A549 (cell line): Measurements from ENCODE around the gene CNTN4. TPM values are rescaled to one million over a fixed set of nuclear protein-coding genes. Genes with fewer than 3 reads are reported as not detected.

ENCODE experiments used
- ATAC-seq, 2 experiments: fragments of 200-7000 bp in 1 of 2; fragments of >200 bp in 1 of 2; cut with Nextera tagmentation in 1 of 2; cut with Tn5 transposase in 1 of 2; 3 replicates each; pipeline versions ENCODE4 v1.8.0 to v1.9.1; 2018 to 2020; ENCODE audit warnings: mild to moderate bottlenecking in 1 of 2, moderate library complexity in 1 of 2
- CTCF ChIA-PET: fragments of 300-600 bp; sonication (Branson Sonifier 250); formaldehyde crosslinking; extraction: SDS; loops from one replicate; lab custom pipeline; 2021; ENCODE audit warnings: antibody characterized with exemption, inconsistent platforms; lab: Yijun Ruan, JAX
- POLR2A ChIA-PET: fragments of 350-600 bp; formaldehyde crosslinking; extraction: SDS; loops from one replicate; lab custom pipeline; 2021; ENCODE audit warnings: antibody characterized with exemption, inconsistent platforms; lab: Yijun Ruan, JAX
- DNase-seq, 2 experiments: peaks; one replicate each; pipeline versions ENCODE4 v3.0.0 to v3.0.0-alpha.2; 2011 to 2016; ENCODE audit warnings: low read depth in 1 of 2, low spot score in 1 of 2
- FAIRE-seq: peaks from 2 replicates; lab custom pipeline; 2011; peaks lifted over from hg19 to GRCh38; lab: Jason Lieb, UNC
- H3K27ac ChIP-seq, 2 experiments: fragments of >200 bp; sonication (Bioruptor Twin); formaldehyde crosslinking; 3 replicates each; pipeline ENCODE4 v1.5.1; 2016 to 2017
- H3K4me1 ChIP-seq: fragments of >200 bp; sonication (Bioruptor Twin); formaldehyde crosslinking; 3 replicates; pipeline ENCODE4 v1.6.1; 2016
- H3K4me2 ChIP-seq: fragments of >200 bp; sonication (Bioruptor Twin); formaldehyde crosslinking; 3 replicates; pipeline ENCODE4 v1.6.1; 2016
- H3K4me3 ChIP-seq: fragments of >200 bp; sonication (Bioruptor Twin); formaldehyde crosslinking; 3 replicates; pipeline ENCODE4 v1.5.1; 2016
- H3K9me3 ChIP-seq: fragments of >200 bp; sonication (Bioruptor Twin); formaldehyde crosslinking; 3 replicates; pipeline ENCODE4 v1.6.1; 2016
- CHD4 ChIP-seq: fragments of 200-600 bp; sonication (generic); IDR thresholded peaks from 2 replicates; pipeline ENCODE4 v1.6.1; 2016; ENCODE audit warnings: antibody characterized with exemption, mild to moderate bottlenecking, borderline replicate concordance
- EHF ChIP-seq: fragments of 250-450 bp; sonication (Bioruptor Pico); IDR thresholded peaks from 2 replicates; pipeline ENCODE4 v1.5.0; 2020; ENCODE audit warnings: mild to moderate bottlenecking
- EP300 ChIP-seq, 2 experiments: fragments of >200 bp; sonication (Bioruptor Twin); formaldehyde crosslinking; IDR thresholded peaks; 2 replicates in 1 of 2; 3 replicates in 1 of 2; pipeline ENCODE4 v1.6.1; 2016 to 2017
- FOSL2 ChIP-seq, 2 experiments: fragments of 450-650 bp in 1 of 2; fragments of >200 bp in 1 of 2; sonication (Bioruptor Twin) in 1 of 2; formaldehyde crosslinking; IDR thresholded peaks; 2 replicates each; pipeline versions ENCODE4 v1.5.0 to v1.6.1; 2016 to 2020; ENCODE audit warnings: mild to moderate bottlenecking in 1 of 2, moderate library complexity in 1 of 2
- GATA3 ChIP-seq: IDR thresholded peaks from 2 replicates; pipeline ENCODE4 v1.6.1; 2012; ENCODE audit warnings: borderline replicate concordance
- HDAC2 ChIP-seq: fragments of 200-600 bp; sonication (generic); IDR thresholded peaks from 2 replicates; pipeline ENCODE4 v1.6.1; 2016
- HOXA7 ChIP-seq: fragments of 250-450 bp; sonication (Bioruptor Pico); IDR thresholded peaks from 2 replicates; pipeline ENCODE4 v1.5.0; 2020; ENCODE audit warnings: mild to moderate bottlenecking, moderate library complexity
- HOXB13 ChIP-seq: fragments of 250-450 bp; sonication (Bioruptor Pico); IDR thresholded peaks from 2 replicates; pipeline ENCODE4 v1.5.0; 2020; ENCODE audit warnings: low read depth, mild to moderate bottlenecking, moderate library complexity
- HOXB5 ChIP-seq: fragments of 250-450 bp; sonication (Bioruptor Pico); IDR thresholded peaks from 2 replicates; pipeline ENCODE4 v1.5.0; 2020; ENCODE audit warnings: mild to moderate bottlenecking, moderate library complexity
- JUN ChIP-seq, 2 experiments: fragments of >200 bp; sonication (Bioruptor Twin); formaldehyde crosslinking; IDR thresholded peaks; 2 replicates in 1 of 2; 3 replicates in 1 of 2; pipeline ENCODE4 v1.6.1; 2016 to 2017
- KDM5A ChIP-seq: fragments of 200-600 bp; sonication (generic); IDR thresholded peaks from 2 replicates; pipeline ENCODE4 v1.6.1; 2016; ENCODE audit warnings: antibody characterized with exemption, mild to moderate bottlenecking
- MAFK ChIP-seq: fragments of 450-650 bp; IDR thresholded peaks from 2 replicates; pipeline ENCODE4 v1.6.1; 2014; ENCODE audit not compliant: partially characterized antibody
- MYC ChIP-seq: IDR thresholded peaks from 2 replicates; pipeline ENCODE4 v1.6.1; 2012; ENCODE audit warnings: mild to moderate bottlenecking, inconsistent platforms, low read length, improper control_type of control experiment, borderline replicate concordance
- NFE2L2 ChIP-seq: fragments of 150-350 bp; conservative IDR thresholded peaks from 2 replicates; pipeline ENCODE4 v1.6.1; 2014; ENCODE audit warnings: low read length
- PHF8 ChIP-seq: fragments of 200-600 bp; sonication (generic); IDR thresholded peaks from 2 replicates; pipeline ENCODE4 v1.6.1; 2016; ENCODE audit warnings: low read depth, mild to moderate bottlenecking, antibody characterized with exemption, moderate library complexity, borderline replicate concordance
- RARB ChIP-seq: fragments of 250-450 bp; sonication (Bioruptor Pico); IDR thresholded peaks from 2 replicates; pipeline ENCODE4 v1.8.0; 2021; ENCODE audit warnings: mild to moderate bottlenecking, moderate library complexity
- RCOR1 ChIP-seq: fragments of 150-350 bp; IDR thresholded peaks from 2 replicates; pipeline ENCODE4 v1.6.1; 2014; ENCODE audit warnings: antibody characterized with exemption, low read length, low read depth
- SMC3 ChIP-seq: fragments of >200 bp; sonication (Bioruptor Twin); formaldehyde crosslinking; IDR thresholded peaks from 3 replicates; pipeline ENCODE4 v1.6.1; 2018; ENCODE audit warnings: inconsistent platforms
- TP53 ChIP-seq: fragments of 250-450 bp; sonication (Bioruptor Pico); IDR thresholded peaks from 2 replicates; pipeline ENCODE4 v1.5.0; 2021; ENCODE audit warnings: mild to moderate bottlenecking, moderate library complexity
- ZC3H11A ChIP-seq: fragments of 450-650 bp; IDR thresholded peaks from 2 replicates; pipeline ENCODE4 v1.6.1; 2014; ENCODE audit warnings: antibody characterized with exemption, mild to moderate bottlenecking
- ZFP36 ChIP-seq: fragments of 450-650 bp; IDR thresholded peaks from 2 replicates; pipeline ENCODE4 v1.6.1; 2014; ENCODE audit warnings: borderline replicate concordance; ENCODE audit not compliant: partially characterized antibody
- ZSCAN20 ChIP-seq: fragments of 250-450 bp; sonication (Bioruptor Pico); IDR thresholded peaks from 2 replicates; pipeline ENCODE4 v1.8.0; 2022; ENCODE audit warnings: mild to moderate bottlenecking, moderate library complexity
- WGBS: methylation state at CpG from one replicate; pipeline ENCODE4 v1.1.6; 2017; ENCODE audit errors: missing lambda C conversion rate; 5-methylcytosine and 5-hydroxymethylcytosine counted together
- polyA plus RNA-seq, 4 experiments: library from polyadenylated mRNA; depleted of rRNA in 3 of 4; stranded (reverse); fragments of >200 nt; fragmentation: RNase III in 1 of 4; extraction: RNeasy Plus Mini Kit Qiagen cat#74134 plus additional on column Dnase treatment in 1 of 4; gene quantifications; 2 replicates in 3 of 4; 3 replicates in 1 of 4; pipeline ENCODE4 v1.2.3, GENCODE V29; 2011 to 2017
- TF ChIP-seq, protein P1 (sequence below): IDR thresholded peaks from 2 replicates; pipeline ENCODE4 v1.6.1; 2012; ENCODE audit warnings: low read depth, borderline replicate concordance
- TF ChIP-seq, protein P2 (sequence below): fragments of 250-450 bp; sonication (Bioruptor Pico); IDR thresholded peaks from 2 replicates; pipeline ENCODE4 v1.5.0; 2020; ENCODE audit warnings: low read depth, mild to moderate bottlenecking, moderate library complexity
- TF ChIP-seq, protein P3 (sequence below): fragments of 200-600 bp; sonication (generic); IDR thresholded peaks from 2 replicates; pipeline ENCODE4 v1.6.1; 2016; ENCODE audit warnings: antibody characterized with exemption, mild to moderate bottlenecking, moderate library complexity
- TF ChIP-seq, protein P4 (sequence below): fragments of 250-450 bp; sonication (Bioruptor Pico); IDR thresholded peaks from 2 replicates; pipeline ENCODE4 v1.5.0; 2021; ENCODE audit warnings: mild to moderate bottlenecking, moderate library complexity, borderline replicate concordance
- TF ChIP-seq, protein P5 (sequence below): fragments of 150-350 bp; IDR thresholded peaks from 2 replicates; pipeline ENCODE4 v1.6.1; 2014; ENCODE audit warnings: low read depth, mild to moderate bottlenecking, low read length

CNTN4 gene
- polyA plus RNA-seq, 2 of the 4 experiments (the other 2 are of a cell fraction): 0.03 TPM; not detected in 1

DNA sequence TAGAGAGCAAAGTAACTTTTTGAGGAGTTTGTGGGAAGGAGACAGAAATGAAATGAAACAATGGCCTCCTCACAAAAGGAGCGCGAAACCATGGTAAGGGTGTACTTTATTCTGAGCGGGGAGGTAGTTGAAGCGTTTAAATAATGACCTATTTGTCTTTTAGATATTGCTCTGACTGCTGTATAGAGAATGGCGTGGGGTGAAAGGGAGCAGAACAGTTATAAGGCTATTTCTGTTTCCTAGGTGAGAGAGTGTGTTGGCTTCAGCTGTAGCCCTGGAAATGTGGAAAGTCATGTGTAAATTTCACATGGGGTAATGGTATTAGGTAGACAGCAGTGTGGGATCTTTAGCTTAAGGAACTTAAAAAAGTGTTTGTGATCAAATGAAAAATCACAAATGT is 54.9 kb downstream of the CNTN4 start:
- no peak overlapping the region for H3K4me2 ChIP-seq
- no peak for ATAC-seq
- ChIA-PET POLR2A (no interaction called here), CTCF (no interaction called here)
- no peak for FAIRE-seq
- no peaks in the 10 kb centered on the region for H3K9me3 ChIP-seq
- no peaks in the 10 kb centered on the region for H3K4me1 ChIP-seq
- TF ChIP-seq, protein P1, sequence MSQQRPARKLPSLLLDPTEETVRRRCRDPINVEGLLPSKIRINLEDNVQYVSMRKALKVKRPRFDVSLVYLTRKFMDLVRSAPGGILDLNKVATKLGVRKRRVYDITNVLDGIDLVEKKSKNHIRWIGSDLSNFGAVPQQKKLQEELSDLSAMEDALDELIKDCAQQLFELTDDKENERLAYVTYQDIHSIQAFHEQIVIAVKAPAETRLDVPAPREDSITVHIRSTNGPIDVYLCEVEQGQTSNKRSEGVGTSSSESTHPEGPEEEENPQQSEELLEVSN: no peak
- TF ChIP-seq SMC3 (no peak), NFE2L2 (no peak), HOXA7 (no peak), MAFK (no peak), RCOR1 (no peak), PHF8 (no peak), KDM5A (no peak), HOXB5 (CRISPR knock-in tag) (no peak), HDAC2 (no peak), ZSCAN20 (no peak), TP53 (CRISPR knock-in tag) (no peak), MYC (no peak), RARB (CRISPR knock-in tag) (no peak), ZFP36 (no peak), GATA3 (no peak)
- TF ChIP-seq, protein P2, sequence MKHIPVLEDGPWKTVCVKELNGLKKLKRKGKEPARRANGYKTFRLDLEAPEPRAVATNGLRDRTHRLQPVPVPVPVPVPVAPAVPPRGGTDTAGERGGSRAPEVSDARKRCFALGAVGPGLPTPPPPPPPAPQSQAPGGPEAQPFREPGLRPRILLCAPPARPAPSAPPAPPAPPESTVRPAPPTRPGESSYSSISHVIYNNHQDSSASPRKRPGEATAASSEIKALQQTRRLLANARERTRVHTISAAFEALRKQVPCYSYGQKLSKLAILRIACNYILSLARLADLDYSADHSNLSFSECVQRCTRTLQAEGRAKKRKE (CRISPR knock-in tag): no peak
- TF ChIP-seq, protein P3, sequence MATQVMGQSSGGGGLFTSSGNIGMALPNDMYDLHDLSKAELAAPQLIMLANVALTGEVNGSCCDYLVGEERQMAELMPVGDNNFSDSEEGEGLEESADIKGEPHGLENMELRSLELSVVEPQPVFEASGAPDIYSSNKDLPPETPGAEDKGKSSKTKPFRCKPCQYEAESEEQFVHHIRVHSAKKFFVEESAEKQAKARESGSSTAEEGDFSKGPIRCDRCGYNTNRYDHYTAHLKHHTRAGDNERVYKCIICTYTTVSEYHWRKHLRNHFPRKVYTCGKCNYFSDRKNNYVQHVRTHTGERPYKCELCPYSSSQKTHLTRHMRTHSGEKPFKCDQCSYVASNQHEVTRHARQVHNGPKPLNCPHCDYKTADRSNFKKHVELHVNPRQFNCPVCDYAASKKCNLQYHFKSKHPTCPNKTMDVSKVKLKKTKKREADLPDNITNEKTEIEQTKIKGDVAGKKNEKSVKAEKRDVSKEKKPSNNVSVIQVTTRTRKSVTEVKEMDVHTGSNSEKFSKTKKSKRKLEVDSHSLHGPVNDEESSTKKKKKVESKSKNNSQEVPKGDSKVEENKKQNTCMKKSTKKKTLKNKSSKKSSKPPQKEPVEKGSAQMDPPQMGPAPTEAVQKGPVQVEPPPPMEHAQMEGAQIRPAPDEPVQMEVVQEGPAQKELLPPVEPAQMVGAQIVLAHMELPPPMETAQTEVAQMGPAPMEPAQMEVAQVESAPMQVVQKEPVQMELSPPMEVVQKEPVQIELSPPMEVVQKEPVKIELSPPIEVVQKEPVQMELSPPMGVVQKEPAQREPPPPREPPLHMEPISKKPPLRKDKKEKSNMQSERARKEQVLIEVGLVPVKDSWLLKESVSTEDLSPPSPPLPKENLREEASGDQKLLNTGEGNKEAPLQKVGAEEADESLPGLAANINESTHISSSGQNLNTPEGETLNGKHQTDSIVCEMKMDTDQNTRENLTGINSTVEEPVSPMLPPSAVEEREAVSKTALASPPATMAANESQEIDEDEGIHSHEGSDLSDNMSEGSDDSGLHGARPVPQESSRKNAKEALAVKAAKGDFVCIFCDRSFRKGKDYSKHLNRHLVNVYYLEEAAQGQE: no peak
- TF ChIP-seq, protein P4, sequence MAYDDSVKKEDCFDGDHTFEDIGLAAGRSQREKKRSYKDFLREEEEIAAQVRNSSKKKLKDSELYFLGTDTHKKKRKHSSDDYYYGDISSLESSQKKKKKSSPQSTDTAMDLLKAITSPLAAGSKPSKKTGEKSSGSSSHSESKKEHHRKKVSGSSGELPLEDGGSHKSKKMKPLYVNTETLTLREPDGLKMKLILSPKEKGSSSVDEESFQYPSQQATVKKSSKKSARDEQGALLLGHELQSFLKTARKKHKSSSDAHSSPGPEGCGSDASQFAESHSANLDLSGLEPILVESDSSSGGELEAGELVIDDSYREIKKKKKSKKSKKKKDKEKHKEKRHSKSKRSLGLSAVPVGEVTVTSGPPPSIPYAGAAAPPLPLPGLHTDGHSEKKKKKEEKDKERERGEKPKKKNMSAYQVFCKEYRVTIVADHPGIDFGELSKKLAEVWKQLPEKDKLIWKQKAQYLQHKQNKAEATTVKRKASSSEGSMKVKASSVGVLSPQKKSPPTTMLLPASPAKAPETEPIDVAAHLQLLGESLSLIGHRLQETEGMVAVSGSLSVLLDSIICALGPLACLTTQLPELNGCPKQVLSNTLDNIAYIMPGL (CRISPR knock-in tag): no peak
- H3K27ac ChIP-seq: no peak overlapping the region
- DNase-seq: no peak
- H3K4me3 ChIP-seq: no peak overlapping the region
- WGBS: 12% methylated on average over 5 of the region's 5 CpGs

DNA sequence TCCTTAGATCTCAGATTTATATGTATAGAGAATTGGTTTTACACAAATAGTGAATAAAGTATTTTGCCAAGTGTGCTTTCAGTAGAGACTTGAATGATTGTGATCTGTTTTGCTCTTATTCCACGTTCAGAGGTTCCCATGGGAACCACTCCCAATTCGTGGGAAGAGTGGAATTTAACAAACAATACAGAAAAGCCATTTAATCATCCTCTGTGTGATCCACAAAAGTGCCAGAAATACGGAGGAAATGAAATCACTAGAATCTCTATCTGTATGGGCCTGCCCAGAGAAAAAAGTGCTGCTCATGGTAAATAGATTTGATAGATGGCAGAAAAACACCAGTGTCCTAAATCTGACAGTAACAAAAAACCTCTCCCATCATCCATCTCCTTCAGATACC is 56.0 kb downstream of the CNTN4 start:
- Histone ChIP-seq H3K9me3 (no peaks in the 10 kb centered on the region), H3K4me3 (no peak overlapping the region)
- ATAC-seq (no peak), DNase-seq (no peak), FAIRE-seq (no peak)
- WGBS: under 1% methylated on average over 3 of the region's 3 CpGs
- TF ChIP-seq RCOR1 (no peak), EP300 (IDR thresholded peaks at IDR 0.05) (no peak), FOSL2 (IDR thresholded peaks at IDR 0.05) (no peak), FOSL2 (CRISPR knock-in tag; IDR thresholded peaks at IDR 0.05) (no peak), HOXB13 (no peak), ZC3H11A (no peak), EHF (CRISPR knock-in tag) (no peak), CHD4 (no peak), JUN (IDR thresholded peaks at IDR 0.05) (no peak)
- TF ChIP-seq, protein P5, sequence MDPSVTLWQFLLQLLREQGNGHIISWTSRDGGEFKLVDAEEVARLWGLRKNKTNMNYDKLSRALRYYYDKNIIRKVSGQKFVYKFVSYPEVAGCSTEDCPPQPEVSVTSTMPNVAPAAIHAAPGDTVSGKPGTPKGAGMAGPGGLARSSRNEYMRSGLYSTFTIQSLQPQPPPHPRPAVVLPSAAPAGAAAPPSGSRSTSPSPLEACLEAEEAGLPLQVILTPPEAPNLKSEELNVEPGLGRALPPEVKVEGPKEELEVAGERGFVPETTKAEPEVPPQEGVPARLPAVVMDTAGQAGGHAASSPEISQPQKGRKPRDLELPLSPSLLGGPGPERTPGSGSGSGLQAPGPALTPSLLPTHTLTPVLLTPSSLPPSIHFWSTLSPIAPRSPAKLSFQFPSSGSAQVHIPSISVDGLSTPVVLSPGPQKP: no peak
- TF ChIP-seq, all 56 proteins: peak for 0
- no peak overlapping the region for H3K4me2 ChIP-seq
- no peaks in the 10 kb centered on the region for H3K4me1 ChIP-seq
- CTCF ChIA-PET: no interaction called here
- POLR2A ChIA-PET: no interaction called here
- H3K27ac ChIP-seq: no peak overlapping the region
